Measurements from ENCODE around the gene ACTN4.

Gene ACTN4

DNA sequence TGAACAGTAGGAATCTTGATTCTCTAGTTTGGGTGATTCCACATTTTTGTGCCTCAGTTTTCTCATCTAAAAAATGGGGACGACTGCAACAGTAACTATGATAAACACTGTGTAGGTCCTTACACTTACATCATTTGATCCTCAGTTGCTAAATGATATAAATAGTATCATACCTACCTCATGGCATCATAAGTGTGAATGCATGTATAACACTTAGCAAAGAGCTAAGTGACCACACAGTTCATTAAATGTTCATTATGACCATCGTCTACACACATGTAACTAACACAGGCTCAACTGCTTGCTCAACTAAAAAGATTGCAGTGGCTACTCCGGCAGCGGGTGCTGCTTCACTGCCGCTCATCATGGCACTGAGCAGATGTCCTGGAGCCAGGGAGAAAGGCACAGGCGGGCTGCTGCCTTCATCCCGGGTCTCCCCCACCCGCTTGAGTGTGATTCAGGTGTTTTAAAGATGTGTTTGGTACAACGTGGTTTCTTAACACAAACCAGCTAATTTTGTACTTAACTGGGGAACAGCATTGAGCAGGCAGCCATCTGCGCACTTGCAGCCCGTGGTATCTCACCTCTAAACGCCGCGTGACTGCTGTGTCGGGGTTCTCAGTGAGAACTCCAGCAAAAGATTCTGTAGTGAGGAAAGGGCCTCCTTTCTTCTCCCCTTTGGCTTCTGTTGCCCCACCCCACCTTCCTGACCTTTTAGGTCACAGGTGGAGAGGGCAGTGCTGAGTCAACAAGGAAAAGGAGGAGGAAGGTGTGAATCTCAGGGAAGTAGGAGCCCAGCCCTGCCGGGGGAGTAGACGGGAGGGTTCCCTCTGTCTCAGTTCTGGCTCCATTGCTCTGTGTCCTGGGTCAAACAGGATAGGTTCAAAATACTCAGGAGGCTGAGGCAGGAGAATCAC lies 11.7 kb upstream of the ACTN4 start:
- DNase-seq (ENCODE audit: low read depth), result no peak

DNA sequence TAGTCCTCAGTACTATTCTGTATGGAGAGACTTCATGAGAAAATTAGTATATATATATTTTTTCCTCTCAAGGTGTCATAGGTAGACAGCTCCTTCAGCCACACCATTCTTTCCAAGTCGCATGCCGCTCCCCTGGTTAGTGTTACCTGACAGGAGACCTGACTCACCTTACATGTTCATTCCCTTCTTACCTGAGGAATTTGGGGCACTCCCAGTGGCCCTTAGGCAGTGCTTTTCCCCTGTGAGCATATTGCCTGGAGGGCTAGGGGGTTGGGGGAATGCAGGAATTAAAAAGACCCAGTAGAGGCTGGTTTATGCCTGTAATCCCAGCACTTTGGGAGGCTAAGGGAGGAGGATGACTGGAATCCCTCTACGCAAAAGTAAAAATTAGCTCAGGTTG lies 9.0 kb upstream of the ACTN4 start:
- no peak for DNase-seq (ENCODE audit: low read depth)

DNA sequence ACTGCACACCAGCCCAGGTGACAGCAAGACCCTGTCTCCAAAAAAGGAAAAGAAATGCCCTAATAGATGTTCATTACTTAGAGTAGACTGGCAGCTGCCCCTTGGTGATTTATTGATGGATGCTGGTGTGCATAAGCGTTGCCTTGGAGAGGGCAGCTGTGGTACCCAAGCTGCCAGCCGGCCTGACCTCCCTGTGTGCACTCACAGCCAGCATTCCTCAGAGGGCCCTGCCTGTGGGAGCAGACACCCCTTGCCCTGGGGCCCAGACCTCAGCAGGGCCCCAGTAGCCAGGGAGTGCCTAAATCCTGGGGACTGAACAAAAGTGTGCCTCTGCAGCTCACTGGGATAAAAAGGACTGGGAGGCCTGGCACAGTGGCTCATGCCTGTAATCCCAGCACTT lies 7.8 kb upstream of the ACTN4 start:
- no peak for DNase-seq (ENCODE audit: low read depth)

DNA sequence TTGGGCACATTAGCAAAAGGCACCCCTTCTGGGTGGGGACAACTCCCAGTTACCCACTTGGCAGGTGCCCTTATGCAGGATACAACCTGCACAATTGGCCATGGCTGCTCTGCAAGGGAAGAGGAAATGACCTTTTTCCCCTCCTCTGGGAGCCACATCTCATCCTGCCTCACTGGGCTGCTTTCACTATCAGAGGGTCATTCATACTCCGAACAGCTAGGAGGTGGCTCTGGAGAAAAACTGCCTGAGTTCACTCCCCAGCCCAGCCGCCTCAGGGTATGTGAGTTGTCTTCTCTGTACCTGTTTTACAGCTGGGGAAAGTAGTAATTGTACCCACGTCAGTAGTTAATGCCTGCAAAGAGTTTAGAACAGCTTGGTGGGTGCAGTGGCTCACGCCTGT lies 7.1 kb upstream of the ACTN4 start:
- DNase-seq (ENCODE audit: low read depth), result no peak

DNA sequence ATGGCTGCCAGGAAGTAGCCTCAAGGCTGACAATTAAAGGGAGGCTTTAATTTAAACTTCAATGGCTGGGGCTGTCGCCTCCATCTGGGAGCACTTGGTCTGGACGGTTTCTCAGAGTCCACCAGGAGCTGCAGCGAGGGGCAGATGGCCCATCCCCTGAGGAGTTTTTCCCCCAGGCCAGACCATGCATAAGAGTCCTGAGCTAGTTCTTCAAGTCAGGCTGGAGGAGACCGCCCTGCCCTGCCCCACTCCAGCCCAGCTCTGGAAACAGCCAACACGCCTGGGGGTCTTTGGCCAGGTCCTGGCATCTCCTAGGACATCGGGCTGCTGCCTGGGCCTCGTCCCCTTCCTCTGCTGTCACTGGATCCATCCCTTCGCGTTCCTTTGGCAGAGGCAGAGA lies 5.3 kb upstream of the ACTN4 start:
- DNase-seq (ENCODE audit: low read depth), result no peak

DNA sequence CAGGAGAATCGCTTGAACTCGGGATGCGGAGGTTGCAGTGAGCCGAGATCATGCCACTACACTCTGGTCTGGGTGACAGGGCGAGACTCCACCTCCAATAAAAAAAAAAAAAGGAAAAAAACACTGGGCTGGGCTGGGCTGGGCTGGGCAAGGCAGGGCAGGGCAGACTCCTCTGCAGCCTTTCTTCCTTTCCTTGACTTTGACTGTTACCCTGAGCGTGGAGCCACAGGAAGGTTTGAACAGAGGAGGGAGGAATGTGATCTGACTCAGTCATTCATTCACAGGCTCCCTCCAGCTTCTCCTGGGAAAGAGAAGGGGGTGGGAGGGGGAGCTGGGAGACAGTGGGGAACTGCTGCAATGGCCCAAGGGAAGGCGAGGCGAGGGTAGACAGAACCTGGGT lies 2.7 kb upstream of the ACTN4 start:
- peak; percentile 42 for DNase-seq (ENCODE audit: low read depth)

DNA sequence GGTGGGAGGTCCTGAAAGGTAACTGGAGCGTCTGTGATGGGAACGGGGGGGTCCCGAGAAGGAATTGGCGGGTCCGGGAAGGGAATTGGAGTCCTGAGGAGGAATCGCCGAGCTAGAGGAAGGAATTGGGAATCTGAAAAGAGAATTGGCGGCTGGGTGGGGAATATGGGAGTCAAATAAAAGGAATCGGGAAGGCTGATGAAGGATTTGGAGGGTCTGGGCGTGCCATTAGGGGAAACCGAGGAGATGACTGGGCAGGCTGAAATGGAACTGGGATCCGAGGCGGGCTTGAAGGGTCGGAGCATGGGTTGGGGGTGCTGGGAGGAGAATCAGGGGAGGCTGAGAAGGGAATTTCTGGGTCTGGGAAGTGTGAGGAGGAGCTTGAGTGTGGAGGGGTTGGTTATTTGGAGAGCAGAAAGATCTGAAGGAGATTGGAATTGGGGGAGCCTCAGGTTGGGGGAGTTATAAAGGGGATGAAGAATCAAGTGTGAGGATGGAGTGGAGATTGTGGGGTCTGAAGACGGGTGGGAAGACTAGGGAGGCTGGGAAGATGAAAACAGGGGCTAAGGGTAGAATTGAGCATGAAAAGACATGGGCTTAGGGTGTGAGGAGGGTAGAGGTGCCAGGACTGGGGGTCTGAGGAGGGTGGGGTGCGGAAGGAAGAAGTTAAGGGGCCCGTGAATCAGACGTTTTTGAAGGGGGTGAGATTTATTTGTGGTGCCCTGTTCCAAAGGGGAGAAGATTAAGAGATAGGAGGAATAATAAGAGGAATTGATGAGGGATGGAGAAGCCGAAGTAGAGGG lies 718 bp downstream of the ACTN4 start:
- DNase-seq (ENCODE audit: low read depth), result peak; percentile 18

DNA sequence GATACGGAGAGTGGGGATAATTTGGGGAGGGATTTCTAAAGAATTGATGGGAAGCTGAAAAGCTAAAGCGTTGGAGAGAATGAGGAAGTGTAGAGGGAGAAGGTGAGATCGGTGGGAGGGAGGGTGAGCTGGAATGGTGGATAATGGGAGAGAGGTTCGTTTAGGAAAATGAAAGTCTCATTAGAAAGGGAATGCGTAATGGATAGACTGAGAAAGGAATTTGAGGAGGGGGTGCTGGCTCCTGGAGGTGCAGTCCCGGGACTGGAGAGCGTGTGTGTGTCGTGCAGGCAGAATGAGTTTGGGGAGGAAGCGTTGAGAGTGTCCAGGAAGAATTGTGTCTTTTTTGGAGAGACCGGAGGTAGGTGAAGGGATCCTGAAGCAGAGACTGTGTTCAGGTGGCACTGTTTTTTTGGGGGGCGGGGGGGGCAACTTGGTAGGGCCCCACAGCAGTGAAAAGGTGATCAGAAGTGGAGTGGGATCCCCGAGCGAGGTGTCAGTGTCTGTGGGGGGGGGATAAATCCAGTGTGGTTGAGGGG lies 1.4 kb downstream of the ACTN4 start:
- DNase-seq (ENCODE audit: low read depth), result no peak

DNA sequence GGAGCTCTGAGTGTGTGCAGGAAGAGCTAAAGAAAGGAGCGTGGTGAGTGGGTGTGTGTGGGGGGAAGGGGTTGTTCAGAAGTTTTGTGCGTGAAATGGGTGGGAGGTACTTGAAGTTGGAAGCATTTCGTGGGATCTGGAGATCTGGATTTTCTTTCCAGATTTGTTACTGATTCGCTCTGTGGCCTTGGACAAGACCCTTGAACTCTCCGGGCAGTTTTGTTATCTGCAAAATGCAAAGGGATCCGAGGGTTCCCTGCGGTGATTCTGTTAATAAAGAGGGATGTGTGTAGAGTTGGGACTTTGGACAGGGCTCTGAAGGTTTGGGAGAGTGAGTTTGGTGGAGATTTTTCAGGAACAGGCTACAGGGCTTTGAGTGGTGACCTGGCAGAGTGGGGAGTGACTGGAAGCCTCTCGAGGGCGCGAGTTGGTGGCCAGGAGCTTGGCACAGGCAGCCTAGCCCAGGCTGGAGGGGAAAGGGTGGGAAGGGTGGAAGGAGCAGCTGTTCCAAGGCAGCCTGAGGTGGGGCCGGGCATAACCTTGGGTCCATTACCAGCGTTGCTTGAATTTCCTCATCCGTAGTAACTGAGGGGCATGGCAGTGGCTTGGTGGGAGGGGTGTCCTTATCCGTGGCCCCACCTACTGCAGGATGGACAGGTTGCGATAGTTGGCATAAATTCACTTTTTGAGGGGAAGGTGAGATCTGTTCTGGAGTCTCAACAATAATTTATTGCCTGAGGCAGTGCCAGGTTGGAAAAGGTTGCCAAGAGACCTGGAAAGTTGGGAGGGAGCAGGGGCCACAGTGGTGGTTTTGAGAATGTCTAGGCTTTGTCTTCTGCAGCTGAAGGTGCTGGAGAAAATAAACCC lies 2.1 kb downstream of the ACTN4 start:
- DNase-seq (ENCODE audit: low read depth), result peak; percentile 48

DNA sequence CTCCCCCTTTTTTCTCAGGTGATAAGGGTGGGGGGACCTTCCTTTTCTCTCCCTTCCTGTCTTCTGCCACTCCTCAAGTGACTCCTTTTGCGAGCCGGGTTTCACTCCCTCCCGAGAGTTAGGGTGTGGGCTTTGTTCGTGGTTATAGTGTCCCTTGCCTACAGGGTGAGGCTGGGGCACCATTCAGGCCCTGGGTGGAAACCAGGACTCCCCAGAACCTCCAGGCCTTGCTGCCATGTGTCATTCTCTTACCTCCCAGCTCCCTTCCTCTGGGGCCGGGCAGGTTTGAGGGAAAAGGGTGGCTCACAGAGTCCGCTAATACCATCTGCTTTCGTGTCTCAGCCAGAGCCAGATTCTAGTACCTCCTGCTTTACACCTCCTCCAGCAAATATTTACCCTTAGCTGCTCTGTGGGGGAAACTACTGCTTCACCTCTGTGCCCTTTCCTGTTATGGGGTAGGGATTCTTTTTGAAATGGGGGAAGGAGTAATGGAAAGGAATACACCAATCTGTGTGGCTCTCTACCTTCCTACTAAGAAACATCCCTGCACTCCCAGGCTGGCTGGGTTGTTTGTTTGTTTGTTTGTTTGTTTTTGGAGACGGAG lies 2.8 kb downstream of the ACTN4 start:
- peak; percentile 54 for DNase-seq (ENCODE audit: low read depth)

DNA sequence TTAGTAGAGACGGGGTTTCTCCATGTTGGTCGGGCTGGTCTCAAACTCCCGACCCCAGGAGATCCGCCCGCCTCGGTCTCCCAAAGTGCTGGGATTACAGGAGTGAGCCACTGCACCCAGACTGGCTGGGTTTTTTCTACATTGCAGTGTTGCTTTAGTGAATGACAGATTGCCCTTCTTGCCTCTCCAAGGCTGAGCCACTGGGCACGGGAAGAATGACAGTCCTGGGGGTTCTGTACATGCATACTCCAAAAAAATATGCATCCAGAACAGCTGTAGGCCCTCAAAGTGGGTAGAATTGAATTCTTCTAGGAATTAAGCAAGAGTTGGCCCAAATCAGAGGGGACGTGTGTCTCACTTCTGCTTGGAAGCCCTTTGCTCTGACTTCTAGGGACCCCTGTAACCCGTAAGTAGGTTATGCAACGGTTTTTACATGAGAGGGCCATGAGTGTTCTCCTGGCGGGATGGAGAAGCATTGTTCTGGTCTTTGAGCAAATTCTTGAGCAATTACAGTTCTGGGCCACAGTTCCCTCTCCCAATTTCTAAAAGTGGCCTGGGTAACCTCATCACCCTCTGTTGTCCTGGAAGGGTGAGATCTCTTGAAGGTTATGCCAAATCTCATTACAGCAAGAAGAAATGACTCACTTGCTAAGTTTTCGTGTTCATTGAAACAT lies 3.6 kb downstream of the ACTN4 start:
- DNase-seq (ENCODE audit: low read depth), result peak; percentile 89

DNA sequence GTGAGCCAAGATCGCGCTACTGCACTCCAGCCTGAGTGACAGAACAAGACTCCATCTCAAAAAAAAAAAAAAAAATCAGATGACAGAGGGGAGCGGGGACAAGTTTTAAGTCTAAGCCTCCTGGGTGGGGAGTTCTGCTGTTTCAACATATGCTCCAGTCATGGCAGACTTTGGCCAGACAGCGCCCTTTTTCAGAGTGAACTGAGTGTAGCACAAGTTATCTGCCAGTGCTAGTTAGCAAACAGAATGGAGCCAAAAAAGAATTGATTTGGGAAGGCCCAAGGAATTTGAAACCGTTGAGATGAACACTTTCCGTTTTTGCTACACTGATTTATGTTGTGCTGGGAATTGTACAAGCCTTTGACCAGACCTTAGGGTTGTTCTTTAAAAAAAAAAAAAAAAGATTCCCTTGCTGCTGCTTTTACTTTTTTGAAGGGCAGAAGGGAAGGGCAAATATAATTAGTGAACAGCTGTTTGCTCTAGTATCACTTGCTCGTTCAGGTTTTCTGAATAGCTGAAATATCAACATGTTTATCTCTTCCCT lies 5.7 kb downstream of the ACTN4 start:
- DNase-seq (ENCODE audit: low read depth), result no peak

DNA sequence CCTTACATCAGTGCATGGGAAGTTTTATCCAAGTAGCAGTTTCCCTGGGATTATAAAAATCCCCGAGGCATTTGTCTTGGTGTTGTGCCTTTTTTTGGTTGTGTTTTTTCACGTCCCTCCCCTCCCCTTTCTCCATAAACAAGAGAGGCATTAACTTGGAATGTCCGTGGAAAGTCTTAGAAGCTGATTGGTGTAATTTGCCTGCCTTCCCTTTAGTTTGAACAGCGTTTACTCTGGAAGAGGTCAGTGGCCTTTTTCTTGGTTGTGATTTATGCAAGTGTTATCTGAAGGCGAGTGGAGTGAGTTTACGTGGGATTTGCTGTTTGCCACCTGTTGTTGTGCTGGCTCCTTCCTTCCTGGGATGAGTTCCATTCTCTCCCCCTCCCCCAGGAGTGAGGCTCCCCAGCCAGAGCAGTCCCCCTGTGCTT lies 7.2 kb downstream of the ACTN4 start:
- peak; percentile 56 for DNase-seq (ENCODE audit: low read depth)

DNA sequence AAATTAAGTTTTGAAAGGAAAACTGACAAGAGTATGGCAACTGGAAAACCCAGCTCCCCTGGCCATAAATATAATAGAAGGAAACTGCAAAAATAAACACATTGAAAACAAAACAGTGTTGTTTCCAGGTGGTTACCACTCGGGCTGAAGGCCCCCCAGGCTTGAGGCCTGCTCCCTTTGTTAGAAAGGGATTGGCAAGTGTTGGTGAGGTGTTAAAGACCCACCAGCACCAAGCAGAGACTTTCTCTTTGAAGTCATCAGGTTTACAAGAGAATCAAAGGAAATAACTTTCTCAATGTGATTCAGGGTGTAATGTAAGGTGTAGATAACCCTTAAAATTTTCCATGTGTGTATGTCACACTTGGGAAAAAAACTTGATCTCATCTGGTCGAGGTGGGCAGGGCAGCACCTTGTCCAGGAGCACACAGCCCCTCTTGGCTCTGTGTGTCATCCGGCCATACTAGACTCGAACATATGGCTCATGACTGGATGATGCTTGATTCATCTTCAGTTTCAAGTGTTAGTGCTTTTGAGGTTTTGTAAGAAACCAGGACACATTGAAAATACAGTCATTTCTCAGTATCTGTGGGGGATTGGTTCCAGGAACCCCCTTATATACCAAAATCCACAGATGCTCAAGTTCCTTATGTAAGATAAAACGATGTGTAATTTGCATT lies 7.8 kb downstream of the ACTN4 start:
- peak; percentile 81 for DNase-seq (ENCODE audit: low read depth)

DNA sequence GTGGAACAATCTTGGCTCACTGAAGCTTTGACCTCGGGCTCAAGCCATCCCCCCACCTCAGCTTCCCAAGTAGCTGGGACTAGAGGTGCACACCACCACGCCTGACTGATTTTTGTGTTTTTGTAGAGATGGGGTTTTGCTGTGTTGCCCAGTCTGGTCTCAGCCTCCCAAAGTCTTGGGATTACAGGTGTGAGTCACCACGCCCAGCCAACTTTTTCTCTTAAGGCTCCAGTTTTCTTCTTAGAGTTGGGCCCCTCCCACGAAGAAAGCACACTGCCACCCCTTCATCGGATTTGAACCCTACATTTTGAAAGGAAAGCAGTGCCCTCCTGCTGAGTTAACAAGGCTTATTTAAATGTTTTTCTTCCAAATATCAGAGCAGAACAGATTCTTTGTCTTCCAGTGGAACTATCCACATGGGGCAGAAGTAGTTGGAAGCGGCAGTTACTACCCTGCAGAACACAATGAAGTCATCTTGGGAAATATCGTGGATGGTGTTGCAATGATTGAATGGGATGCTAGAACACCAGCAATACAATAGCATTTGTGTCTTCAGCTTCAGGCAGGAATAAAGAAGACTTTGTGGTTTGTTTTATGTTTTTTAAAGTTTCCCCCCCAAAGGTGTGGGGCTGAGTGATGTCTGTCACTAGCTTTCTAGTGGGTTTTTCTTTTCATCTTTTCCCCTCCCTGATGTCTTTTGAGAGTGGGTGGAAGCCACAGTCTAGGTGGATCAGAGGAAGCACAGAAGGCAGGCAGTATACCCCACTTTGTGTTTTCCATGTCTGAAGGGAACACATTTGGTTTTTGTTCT lies 8.9 kb downstream of the ACTN4 start:
- DNase-seq (ENCODE audit: low read depth), result peak; percentile 71

DNA sequence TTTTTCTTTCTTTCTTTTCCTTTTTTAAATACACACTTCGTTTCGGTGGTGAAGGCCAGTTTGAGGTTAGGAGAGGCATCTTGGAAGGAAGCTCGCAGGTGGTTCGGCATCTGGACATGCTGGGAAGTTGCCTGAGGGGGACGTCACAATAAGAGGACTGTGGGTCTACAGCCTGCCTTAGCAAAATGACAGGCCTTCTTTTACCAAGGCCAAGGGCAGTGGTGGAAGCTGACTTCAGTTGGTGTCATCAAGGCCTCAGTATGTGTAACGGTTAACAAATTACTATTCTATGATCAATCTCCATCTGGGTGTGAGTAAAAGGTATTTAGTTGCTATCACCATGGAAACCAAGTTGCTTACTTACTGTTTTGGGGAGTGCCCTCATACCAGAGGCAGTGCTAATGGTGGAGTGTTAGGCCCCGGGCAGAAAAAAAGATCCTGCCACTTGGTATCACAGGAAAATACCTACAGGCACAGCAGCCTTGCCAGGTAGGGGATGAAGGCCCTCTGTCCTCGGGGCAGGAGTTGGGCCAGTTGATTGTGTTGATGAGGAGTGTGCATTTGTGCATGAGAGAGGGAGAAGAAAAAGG lies 10.3 kb downstream of the ACTN4 start:
- DNase-seq (ENCODE audit: low read depth), result peak; percentile 99

DNA sequence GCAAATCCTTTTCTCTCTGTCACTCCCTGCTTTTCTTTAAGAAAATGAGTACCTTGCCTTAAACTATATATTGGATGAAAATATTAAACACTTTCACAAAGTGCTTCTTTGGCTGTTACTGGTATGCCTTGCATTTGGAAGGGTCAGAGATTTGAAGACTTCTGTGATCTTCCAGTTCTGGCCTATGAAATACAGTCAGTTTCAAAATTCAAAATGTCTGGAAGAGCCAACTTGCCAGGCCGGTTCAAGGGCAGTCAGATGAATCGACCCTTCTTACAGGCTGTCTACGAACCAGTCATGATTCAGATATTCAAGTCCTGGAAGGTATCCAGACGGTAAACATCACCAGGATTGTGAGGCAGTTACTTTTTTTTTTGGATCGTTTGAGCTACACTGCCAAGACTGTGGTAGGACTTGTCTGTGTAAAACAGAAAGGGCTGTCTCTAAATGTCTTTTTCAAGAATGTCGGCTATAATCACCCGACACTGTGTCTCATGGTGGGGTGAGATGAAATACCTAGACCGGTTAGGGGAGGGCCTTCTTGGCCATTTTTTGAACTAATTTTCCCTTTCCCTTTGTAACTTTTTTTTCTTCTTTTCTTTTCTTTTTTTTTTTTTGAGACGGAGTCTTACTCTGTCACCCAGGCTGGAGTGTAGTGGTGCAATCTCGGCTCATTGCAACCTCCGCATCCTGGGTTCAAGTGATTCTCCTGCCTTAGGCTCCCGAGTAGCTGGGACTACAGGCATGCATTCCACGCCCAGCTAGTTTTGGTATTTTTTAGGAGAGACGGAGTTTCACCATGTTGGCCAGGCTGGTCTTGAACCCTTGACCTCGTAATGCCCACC lies 11.2 kb downstream of the ACTN4 start:
- DNase-seq (ENCODE audit: low read depth), result peak; percentile 99

DNA sequence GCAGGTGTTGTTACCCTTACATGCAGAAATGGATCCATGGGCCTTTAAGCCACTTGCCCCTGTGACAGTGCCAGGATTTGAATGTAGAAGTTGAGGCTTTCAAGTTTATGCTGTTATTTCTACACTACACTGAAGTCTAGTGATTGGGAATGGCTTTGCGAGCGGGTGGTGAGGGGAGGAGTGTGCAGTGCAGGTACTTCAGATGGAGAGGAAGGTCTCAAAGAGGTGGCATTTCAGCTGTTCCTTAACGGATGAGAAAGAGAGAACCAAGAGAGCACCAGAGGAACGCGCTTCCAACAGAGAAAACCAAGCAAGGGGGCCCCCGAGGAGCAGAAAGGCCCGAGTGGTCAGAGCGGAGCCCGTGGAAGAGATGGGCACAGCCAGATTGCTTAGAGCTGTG lies 13.3 kb downstream of the ACTN4 start:
- DNase-seq (ENCODE audit: low read depth), result no peak
